ENCODE results near the gene TMTC1.

The TMTC1 gene

DNA sequence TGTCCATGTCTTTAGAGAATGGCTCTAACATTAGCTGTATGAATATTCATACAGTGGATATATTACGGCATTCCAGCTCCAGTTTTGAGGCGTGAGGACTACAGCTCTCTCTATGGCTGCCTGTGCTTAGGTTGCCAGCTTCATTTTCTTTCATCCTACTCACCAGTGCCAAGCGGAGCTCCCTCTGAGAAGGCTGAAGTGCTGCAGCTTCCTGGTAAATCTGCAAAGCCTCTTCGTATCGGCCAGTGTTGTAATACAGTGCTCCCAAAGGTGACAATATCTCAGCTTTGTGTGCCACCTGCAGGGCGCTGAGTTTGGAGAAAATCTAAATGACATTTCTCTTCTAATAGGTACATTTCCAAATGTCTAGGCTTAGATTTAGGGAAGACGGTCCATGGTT is 266.5 kb downstream of the TMTC1 start:
- DNase-seq: no peak

DNA sequence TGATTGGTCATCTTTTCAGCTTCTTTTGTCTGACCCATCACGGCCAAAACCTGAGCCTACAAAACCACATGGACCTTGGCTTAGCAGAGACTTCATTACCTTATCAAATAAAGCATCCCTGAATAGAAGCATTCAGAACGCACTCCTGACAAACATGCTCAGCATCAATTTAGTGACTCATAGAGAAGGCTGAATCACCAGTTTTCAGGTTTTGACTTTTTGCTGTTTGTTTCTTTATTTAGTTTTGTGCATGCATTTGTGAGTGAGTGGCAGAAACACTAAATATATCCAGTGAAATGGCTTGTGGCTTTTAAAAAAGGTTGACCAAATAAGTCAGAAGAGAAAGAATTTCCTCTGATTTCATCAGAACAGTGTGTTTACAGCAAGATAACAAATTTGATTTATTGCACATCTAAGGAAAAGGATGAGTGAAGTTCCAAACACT is 267.3 kb downstream of the TMTC1 start:
- DNase-seq: no peak

DNA sequence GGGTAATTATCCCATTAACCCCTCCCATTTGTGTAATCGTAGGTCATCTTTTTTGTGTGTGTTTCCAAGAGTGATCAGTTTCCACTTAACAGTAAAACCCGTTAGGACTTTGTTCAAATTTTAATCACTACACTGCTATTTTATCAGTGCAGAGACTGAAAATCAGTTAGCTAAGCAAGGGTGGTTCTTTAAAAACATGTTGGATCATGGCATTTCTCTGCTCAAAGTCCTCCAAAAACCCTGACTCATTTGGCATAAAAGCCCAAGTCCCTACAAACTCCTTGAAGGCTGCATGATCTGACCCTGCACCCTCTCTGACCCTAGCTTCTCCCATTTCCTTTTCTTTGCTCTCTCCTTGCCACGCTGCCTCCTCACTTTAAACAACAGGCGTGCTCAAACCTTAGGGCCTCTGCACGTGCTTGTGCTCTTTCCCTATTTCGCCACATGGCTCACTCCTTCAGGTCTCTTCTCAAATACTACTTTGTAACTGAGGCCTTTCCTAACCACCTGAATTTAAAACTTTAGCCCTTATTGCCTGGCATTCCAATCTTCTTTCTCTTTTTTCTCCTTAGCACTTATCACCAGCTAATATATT is 273.1 kb downstream of the TMTC1 start:
- no peak for DNase-seq

DNA sequence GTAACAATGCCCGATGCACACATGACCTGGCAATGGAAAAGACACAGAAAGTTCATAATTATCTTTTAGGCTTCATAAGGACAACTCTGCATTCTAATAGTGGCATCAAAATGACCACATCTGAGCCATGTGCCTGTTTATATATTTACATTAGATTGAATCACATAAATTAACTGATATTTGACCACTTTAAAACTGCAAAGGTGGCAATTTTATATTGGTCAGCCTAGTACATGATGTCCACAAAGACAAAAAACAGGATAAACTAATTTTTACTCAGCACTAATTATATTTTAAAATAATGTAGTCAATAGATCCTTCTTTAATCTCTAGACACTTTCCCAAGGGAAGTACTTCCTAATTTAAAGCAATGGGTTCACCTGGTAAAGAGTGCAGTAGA is 274.2 kb downstream of the TMTC1 start:
- DNase-seq: no peak

DNA sequence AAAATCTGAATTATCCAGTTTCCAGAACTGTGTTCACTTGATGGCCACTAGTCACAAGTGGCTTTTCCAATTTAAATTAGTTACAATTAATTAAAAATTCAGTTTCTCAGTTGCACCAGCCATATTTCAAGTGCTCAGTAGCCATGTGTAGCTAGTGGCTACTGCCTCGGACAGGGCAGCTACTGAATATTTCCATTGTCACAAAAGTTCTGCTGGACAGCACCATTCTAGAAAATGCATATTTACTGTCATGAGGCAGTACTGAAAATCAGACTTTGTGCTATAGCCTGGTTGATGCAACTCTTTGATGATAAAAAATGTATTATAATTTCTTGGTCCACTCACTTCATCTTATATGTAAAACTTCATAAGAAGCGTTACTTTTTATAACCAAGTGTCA is 274.8 kb downstream of the TMTC1 start:
- DNase-seq: no peak

DNA sequence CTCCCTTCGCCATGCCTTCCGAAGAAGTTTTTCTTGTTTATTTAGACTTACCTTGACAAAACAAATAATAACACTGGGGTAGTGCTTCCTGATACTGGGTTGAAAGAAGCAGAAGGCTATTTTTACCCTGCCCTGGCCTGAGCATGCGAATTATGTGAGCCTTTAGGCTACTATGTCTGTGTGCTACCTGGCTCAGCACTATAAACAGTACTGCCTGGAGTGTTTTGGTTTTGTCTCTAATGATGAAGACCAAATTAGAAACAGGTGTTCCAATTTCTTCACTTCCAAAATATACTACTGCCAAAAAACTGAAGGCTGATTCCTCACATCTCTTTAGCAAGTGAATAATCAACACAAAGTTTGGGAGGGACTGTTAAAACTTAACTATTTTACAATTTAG is 278.6 kb downstream of the TMTC1 start:
- no peak for DNase-seq

DNA sequence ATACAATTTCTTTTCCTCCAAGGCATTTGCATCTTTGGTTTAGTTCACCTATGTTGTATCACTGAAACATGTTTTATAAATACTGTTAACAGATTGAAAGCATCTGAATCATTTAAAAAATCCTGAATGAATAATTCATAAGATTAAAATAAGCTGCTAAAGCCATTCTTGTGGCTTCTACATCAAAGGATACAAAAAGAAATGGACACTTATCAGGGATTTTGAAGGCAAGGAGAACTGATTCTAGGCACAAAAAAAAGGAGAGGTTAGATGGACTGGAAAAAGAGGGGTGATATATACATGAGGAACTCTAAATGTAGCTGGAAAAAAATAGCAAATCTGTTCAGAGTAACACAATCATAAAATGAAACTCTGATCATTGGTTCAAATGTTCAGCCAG is 280.5 kb downstream of the TMTC1 start:
- no peak for DNase-seq

DNA sequence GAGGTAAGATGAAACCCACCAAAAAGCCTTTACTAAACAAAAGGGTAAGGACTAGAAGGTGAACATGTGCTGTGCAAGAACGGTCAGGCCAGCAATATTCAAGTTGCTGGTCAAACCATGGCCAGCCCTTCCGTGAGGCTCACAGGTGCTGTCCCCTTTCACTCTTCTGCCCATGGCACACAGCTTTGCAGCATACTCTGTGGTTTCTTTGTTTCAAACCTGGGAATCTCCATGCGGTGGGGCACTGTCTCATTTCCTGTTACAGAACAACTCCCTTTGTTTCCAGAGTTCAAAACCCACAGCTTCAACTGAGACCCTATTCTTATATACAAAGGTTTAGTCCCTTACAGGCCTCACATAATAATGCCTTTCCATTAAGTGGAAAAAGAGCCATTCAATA is 284.5 kb downstream of the TMTC1 start:
- DNase-seq: no peak

DNA sequence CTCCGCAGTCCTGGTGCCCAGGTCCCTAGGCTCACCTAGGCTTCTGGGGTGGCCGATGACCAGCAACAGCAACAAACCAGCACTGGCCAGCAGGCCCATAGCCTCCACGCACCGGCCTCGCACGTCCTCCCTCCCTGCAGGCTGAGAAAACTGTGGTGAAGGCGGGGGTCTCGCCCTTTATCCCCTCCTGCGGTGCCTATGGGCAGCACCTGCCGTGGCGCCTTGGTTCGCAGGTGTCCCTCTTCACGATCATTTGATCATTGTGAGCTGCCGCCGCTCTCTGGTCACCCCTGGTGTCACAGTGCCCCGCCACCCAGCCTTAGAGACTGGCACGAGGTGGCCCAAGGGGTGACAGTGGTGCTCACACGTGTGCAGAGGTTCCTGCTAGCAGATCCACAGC is 286.2 kb downstream of the TMTC1 start, which contains the start of gene OVCH1:
OVCH1 (minus strand) TSS at position 99 of the 400 bp plus-strand sequence; CDS start at position 99, 0 bp downstream.
- DNase-seq: no peak

DNA sequence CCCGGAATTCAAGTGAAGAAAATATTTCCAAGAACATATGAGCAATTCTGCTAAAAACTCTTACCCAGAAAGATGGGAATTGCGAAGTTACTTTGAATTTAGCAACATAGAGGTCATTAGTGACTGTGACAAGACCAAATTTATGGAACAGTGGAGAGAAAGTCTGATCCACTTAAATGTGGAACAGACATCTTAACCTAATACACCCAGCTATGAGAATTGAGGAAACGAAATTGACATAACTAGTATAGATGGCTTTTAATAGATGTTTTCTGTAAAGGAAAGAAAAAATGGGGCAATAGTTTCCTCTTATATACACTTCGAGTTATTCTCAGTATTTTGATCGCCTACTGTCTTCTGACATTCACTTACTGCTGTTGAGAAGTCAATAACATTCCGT is 290.9 kb downstream of the TMTC1 start:
- DNase-seq: no peak

DNA sequence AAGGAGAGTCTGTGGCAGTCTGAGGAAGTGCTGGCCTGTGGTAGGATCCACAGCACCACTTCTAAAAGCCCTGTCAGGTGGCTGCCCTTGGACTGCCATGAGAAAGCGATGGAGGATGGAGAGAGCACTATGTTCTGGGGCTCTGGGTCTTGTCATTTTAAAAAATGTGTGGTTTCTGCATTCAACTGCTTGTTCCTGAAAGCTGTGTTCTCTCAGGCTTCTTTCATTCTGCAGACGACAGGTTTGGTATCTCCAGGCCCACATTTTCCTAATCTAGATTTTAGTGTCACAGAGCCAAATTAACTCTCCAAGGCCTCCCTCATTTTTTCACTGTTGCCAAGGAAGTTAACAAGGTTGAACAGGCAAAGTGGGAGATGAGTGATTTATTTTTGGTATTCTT is 296.8 kb downstream of the TMTC1 start:
- DNase-seq: no peak

DNA sequence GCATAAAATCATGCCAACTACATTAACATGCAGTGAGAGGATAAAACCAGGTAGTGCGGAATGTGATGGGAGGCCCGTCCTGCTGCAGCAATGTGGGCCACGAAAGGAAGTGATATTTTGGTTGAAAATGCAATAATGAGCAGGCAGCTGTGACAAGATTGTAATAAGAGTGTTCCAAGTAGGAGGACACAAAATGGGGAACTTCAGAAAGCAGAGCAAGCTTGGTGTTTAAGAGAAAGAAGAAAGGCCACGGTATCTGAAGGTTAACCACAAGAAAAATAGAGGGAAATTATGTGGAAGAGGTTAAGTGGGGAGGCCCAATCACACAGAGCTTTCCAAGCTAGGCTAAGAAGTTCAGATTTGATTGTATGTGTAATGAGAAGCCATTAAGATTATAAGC is 320.5 kb downstream of the TMTC1 start:
- DNase-seq: no peak

DNA sequence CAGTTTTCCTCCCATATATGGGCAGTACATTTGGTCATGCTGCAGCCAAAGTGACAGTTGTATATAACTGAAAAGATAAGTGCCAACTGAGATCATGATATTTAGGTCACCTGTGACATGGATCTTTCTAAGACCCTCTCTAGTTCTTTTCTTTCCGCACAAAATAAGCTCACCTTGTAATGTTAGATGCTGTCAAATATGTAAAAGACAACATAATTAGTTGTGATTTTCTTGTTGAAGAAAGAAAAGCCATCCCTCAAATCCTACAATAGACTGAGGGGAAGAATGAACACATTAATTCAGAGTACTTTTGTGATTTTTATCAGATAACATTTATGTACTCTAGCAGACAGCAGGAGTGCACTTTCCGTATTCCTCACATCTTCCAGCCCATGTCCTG is 323.7 kb downstream of the TMTC1 start:
- DNase-seq: no peak

DNA sequence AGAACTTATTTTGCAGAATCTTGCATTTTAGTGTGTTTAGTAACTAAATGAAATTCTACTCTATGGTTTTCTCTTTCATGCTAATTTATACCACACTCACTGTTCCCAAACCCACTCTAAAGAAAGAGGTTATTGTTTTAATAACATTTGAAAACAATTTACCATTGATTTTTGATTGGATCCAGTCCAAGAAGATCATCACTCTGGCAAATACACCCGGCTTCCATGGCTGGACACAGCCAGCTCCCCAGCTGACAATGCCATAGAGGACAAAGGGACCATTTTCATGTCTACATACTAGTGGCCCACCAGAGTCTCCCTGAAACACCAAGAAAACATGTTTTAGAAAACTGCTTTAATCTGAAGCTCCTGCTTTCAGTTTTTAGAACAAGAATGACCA is 328.7 kb downstream of the TMTC1 start:
- no peak for DNase-seq

DNA sequence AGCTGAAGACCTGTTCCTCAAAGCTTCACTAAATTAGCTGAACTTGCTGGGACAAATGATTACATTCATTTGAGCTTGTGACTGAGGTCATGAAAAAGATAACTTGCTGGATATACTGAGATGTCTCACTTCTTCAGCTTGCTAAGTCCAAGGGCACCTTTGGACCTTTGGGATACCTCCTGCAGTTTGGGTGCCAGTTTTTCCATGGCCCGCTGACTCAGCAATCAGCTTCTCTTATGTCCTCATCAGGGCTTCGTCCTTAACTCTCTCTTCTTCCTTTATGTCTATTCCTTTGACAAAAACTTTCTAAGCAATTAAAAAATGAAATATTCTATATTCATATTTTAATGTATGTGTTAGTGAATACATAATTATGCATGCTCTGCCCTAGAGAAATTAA is 331.9 kb downstream of the TMTC1 start:
- DNase-seq: no peak
